ENCODE data around the gene IKZF5.
A peak's percentile ranks its signal among the peaks of the same experiment; 100 is the strongest.

IKZF5 gene

GRCh38 chr10:123013456-123014419 lies 5.1 kb upstream of the IKZF5 start:
- DNase-seq: no peak

GRCh38 chr10:123011987-123012386 lies 3.4 kb upstream of the IKZF5 start:
- DNase-seq: no peak

GRCh38 chr10:123009105-123009820 lies 668 bp upstream of the IKZF5 start:
- DNase-seq: no peak

- DNase-seq: peak; percentile 1
These were observed 839 bp downstream of the IKZF5 start for GRCh38 chr10:123007558-123008354.

- no peak for DNase-seq
These were observed 4.3 kb downstream of the IKZF5 start for GRCh38 chr10:123004298-123004697.

GRCh38 chr10:123001370-123001769 lies 7.2 kb downstream of the IKZF5 start:
- no peak for DNase-seq

- DNase-seq: no peak
These were observed 8.4 kb downstream of the IKZF5 start for GRCh38 chr10:123000155-123000554.

- DNase-seq: no peak
These were observed 9.2 kb downstream of the IKZF5 start for GRCh38 chr10:122999347-122999746.

- no peak for DNase-seq
These were observed 9.7 kb downstream of the IKZF5 start for GRCh38 chr10:122998934-122999333.

GRCh38 chr10:122998360-122998917 lies 10.2 kb downstream of the IKZF5 start:
- no peak for DNase-seq

GRCh38 chr10:122997864-122998263 lies 10.7 kb downstream of the IKZF5 start:
- DNase-seq: no peak

GRCh38 chr10:122995936-122996335 lies 12.7 kb downstream of the IKZF5 start:
- DNase-seq: peak; percentile 7

- no peak for DNase-seq
These were observed 14.7 kb downstream of the IKZF5 start for GRCh38 chr10:122993797-122994336.

- no peak for DNase-seq
These were observed 16.5 kb downstream of the IKZF5 start for GRCh38 chr10:122992031-122992585.

- DNase-seq: no peak
These were observed 18.3 kb downstream of the IKZF5 start for GRCh38 chr10:122990278-122990677.

GRCh38 chr10:122988501-122988900 lies 20.1 kb downstream of the IKZF5 start:
- DNase-seq: no peak

- no peak for DNase-seq
These were observed 22.3 kb downstream of the IKZF5 start for GRCh38 chr10:122986335-122986734.

GRCh38 chr10:122984708-122985107 lies 23.9 kb downstream of the IKZF5 start:
- no peak for DNase-seq

- no peak for DNase-seq
These were observed 24.7 kb downstream of the IKZF5 start for GRCh38 chr10:122983898-122984297.

GRCh38 chr10:122981066-122981464 lies 27.5 kb downstream of the IKZF5 start:
- DNase-seq: no peak

GRCh38 chr10:122980209-122981065 lies 28.2 kb downstream of the IKZF5 start, which contains the start of gene PSTK:
Gene PSTK (plus strand): TSS chr10:122980401. CDS start chr10:122980480, 79 bp downstream.
- peak; percentile 7 for DNase-seq

Data from NCI-H524 treated with DMSO at 0.1 percent for 48 hours (cell line).